ENCODE results near the gene THAP8.

- peak; percentile 5 for TF ChIP-seq CTCF (IDR thresholded peaks at IDR 0.05)
- no peak for TF ChIP-seq EZH2phosphoT487 (IDR thresholded peaks at IDR 0.05)
- no peak for TF ChIP-seq EZH2 (IDR thresholded peaks at IDR 0.05)
These were observed 39.8 kb downstream of the THAP8 start, which contains the start of gene ALKBH6 for GRCh38 chr19:36014012-36014924.

Measured in neural progenitor cell (in vitro differentiated cells).